Activated B cell treated with CpG ODN at 0.5 μM for 24 hours (primary cell): ENCODE results near the gene CCDC186. TPM values are rescaled to one million over a fixed set of nuclear protein-coding genes. Genes with fewer than 3 reads are reported as not detected.

Experiments
- ATAC-seq: fragments of 200-7000 bp; cut with Tn5 transposase; one replicate; pipeline ENCODE4 v1.10.0; 2021; ENCODE audit warnings: low read depth, mild to moderate bottlenecking, moderate library complexity
- CTCF ChIA-PET: fragments of 350-600 bp; sonication (Branson Sonifier 250); formaldehyde crosslinking; loops from one replicate; lab custom pipeline; 2021; ENCODE audit warnings: antibody characterized with exemption; lab: Charles Lee
- POLR2A ChIA-PET: fragments of 350-600 bp; sonication (Branson Sonifier 250); formaldehyde crosslinking; loops from one replicate; lab custom pipeline; 2021; ENCODE audit warnings: antibody characterized with exemption; lab: Charles Lee
- DNase-seq: peaks from one replicate; pipeline ENCODE4 v3.0.0; 2022
- H3K27ac Mint-ChIP-seq: one replicate; pipeline ENCODE4 v1.8.0; 2020; ENCODE audit warnings: mixed read lengths
- H3K27me3 Mint-ChIP-seq: one replicate; pipeline ENCODE4 v1.8.0; 2021; ENCODE audit warnings: mixed read lengths
- H3K36me3 Mint-ChIP-seq: one replicate; pipeline ENCODE4 v1.8.0; 2021; ENCODE audit warnings: low read depth, mixed read lengths
- H3K4me1 Mint-ChIP-seq: one replicate; pipeline ENCODE4 v1.8.0; 2021; ENCODE audit warnings: mixed read lengths
- H3K4me3 Mint-ChIP-seq: one replicate; pipeline ENCODE4 v1.8.0; 2020; ENCODE audit warnings: mild to moderate bottlenecking, mixed read lengths
- H3K9me3 Mint-ChIP-seq: one replicate; pipeline ENCODE4 v1.8.0; 2020; ENCODE audit warnings: mixed read lengths
- CTCF ChIP-seq: fragments of 200-600 bp; IDR thresholded peaks from one replicate; pipeline ENCODE4 v1.8.0; 2022; ENCODE audit warnings: antibody characterized with exemption, mild to moderate bottlenecking
- intact Hi-C: fragments of 100-400 bp; cut with micrococcal nuclease; formaldehyde crosslinking; loops from one replicate; pipeline ENCODE4 v1.15.1; 2024
- total RNA-seq: library from RNA; stranded (reverse); gene quantifications from 2 replicates; pipeline ENCODE4 v1.2.3, GENCODE V29; 2022

Gene CCDC186
- total RNA-seq, 1 donor from 2014 or later: 24.8 TPM

- ATAC-seq: no peak
- Mint-ChIP-seq H3K27ac (no peak overlapping the region), H3K36me3 (peaks cover 6% of the 10 kb centered on the region), H3K27me3 (no peaks in the 10 kb centered on the region), H3K4me3 (no peak overlapping the region), H3K9me3 (no peaks in the 10 kb centered on the region), H3K4me1 (no peaks in the 10 kb centered on the region)
- CTCF ChIA-PET: interaction anchor here (0.6 to 2.2 kb wide), 2 partner anchors 319 to 320 kb away, joined by 3 to 4 read pairs; no protein-coding TSS in a partner anchor
- no peak for TF ChIP-seq CTCF
- POLR2A ChIA-PET: no interaction called here
- DNase-seq: no peak
- intact Hi-C loops: no loop called here
Observed at GRCh38 chr10:114117728-114118127, 56.3 kb downstream of the CCDC186 start.

GRCh38 chr10:114115661-114116445 lies 58.1 kb downstream of the CCDC186 start:
- Mint-ChIP-seq H3K4me1 (no peaks in the 10 kb centered on the region), H3K27me3 (no peaks in the 10 kb centered on the region), H3K9me3 (no peaks in the 10 kb centered on the region), H3K4me3 (no peak overlapping the region), H3K36me3 (peaks cover 3% of the 10 kb centered on the region), H3K27ac (no peak overlapping the region)
- ChIA-PET POLR2A (no interaction called here), CTCF (interaction anchor here (1.3 to 2.2 kb wide), 2 partner anchors 13 to 317 kb away, joined by 3 to 4 read pairs; no protein-coding TSS in a partner anchor)
- DNase-seq (no peak), ATAC-seq (no peak)
- intact Hi-C loops: no loop called here
- no peak for TF ChIP-seq CTCF

GRCh38 chr10:114110174-114110972 lies 63.6 kb downstream of the CCDC186 start:
- intact Hi-C loops: no loop called here
- CTCF ChIA-PET: no interaction called here

GRCh38 chr10:114103284-114103683 lies 70.7 kb downstream of the CCDC186 start:
- DNase-seq (no peak), ATAC-seq (no peak)
- CTCF ChIA-PET: interaction anchor here (0.7 to 5.0 kb wide), 13 partner anchors 13 to 424 kb away, joined by 3 to 106 read pairs (median 3); partner anchors contain the start of gene CCDC186
- no peaks in the 10 kb centered on the region for H3K9me3 Mint-ChIP-seq
- peaks cover 15% of the 10 kb centered on the region for H3K27me3 Mint-ChIP-seq
- no peaks in the 10 kb centered on the region for H3K36me3 Mint-ChIP-seq
- no peak for TF ChIP-seq CTCF
- no peak overlapping the region for H3K4me3 Mint-ChIP-seq
- no peak overlapping the region for H3K27ac Mint-ChIP-seq
- intact Hi-C loops: loop anchor here (1.0 to 5.0 kb wide), 8 partner anchors 56 to 424 kb away; partner anchors contain the start of gene CASP7
- peaks cover 41% of the 10 kb centered on the region for H3K4me1 Mint-ChIP-seq
- POLR2A ChIA-PET: no interaction called here

More at GRCh38 chr10:114110174-114110972, 63.6 kb downstream of the CCDC186 start:
- no peak for ATAC-seq
- H3K4me1 Mint-ChIP-seq: peaks cover 13% of the 10 kb centered on the region
- no peaks in the 10 kb centered on the region for H3K27me3 Mint-ChIP-seq
- TF ChIP-seq CTCF: no peak
- no peaks in the 10 kb centered on the region for H3K9me3 Mint-ChIP-seq
- H3K4me3 Mint-ChIP-seq: no peak overlapping the region
- no peak for DNase-seq
- POLR2A ChIA-PET: no interaction called here
- H3K27ac Mint-ChIP-seq: no peak overlapping the region
- H3K36me3 Mint-ChIP-seq: no peaks in the 10 kb centered on the region

- Mint-ChIP-seq H3K4me1 (peaks cover 45% of the 10 kb centered on the region), H3K9me3 (no peaks in the 10 kb centered on the region), H3K27me3 (peaks cover 15% of the 10 kb centered on the region), H3K27ac (no peak overlapping the region), H3K36me3 (no peaks in the 10 kb centered on the region), H3K4me3 (no peak overlapping the region)
- no peak for TF ChIP-seq CTCF
- ChIA-PET CTCF (interaction anchor here (1.1 to 5.0 kb wide), 6 partner anchors 14 to 302 kb away, joined by 3 to 106 read pairs (median 5); no protein-coding TSS in a partner anchor), POLR2A (no interaction called here)
- DNase-seq: no peak
- no peak for ATAC-seq
- intact Hi-C loops: loop anchor here (2.0 to 5.0 kb wide), 5 partner anchors 55 to 245 kb away; no protein-coding TSS in a partner anchor
Observed at GRCh38 chr10:114102256-114102655, 71.7 kb downstream of the CCDC186 start.
